Gastrocnemius medialis (tissue), 4 donors: ENCODE results near the gene P2RY2. TPM values are rescaled to one million over a fixed set of nuclear protein-coding genes. Genes with fewer than 3 reads are reported as not detected.

Experiments
- ATAC-seq, 2 donors: fragments of 150-250 bp; one replicate each; pipeline ENCODE4 v1.9.1; 2016
- DNase-seq, 2 donors: peaks; one replicate each; pipeline ENCODE4 v3.0.0-alpha.2; 2019
- H3K27ac ChIP-seq, 4 donors: fragments of 200-600 bp; sonication (generic); 1 replicate in 1 of 4; 2 replicates in 3 of 4; pipeline ENCODE4 v1.5.1; 2016 to 2018; ENCODE audit warnings: mild to moderate bottlenecking in 2 of 4, moderate library complexity in 1 of 4
- H3K27me3 ChIP-seq, 3 donors: fragments of 200-600 bp; sonication (generic) in 2 of 3; 1 replicate in 1 of 3; 2 replicates in 2 of 3; pipeline versions ENCODE4 v1.5.1 to v1.6.0; 2016 to 2019; ENCODE audit warnings: mild to moderate bottlenecking in 1 of 3, moderate library complexity in 1 of 3
- H3K36me3 ChIP-seq, 2 donors: fragments of 200-600 bp; sonication (generic) in 1 of 2; one replicate each; pipeline ENCODE4 v1.5.1; 2017 to 2018
- H3K4me1 ChIP-seq, 2 donors: fragments of 200-600 bp; sonication (generic) in 1 of 2; one replicate each; pipeline ENCODE4 v1.5.1; 2016 to 2017; ENCODE audit warnings: mild to moderate bottlenecking in 2 of 2
- H3K4me3 ChIP-seq, 4 donors: fragments of 200-600 bp; sonication (generic) in 3 of 4; 1 replicate in 1 of 4; 2 replicates in 3 of 4; pipeline ENCODE4 v1.5.1; 2016 to 2019; ENCODE audit warnings: mild to moderate bottlenecking in 2 of 4
- H3K9me3 ChIP-seq, 3 donors: fragments of 200-600 bp; sonication (generic) in 2 of 3; 1 replicate in 1 of 3; 2 replicates in 2 of 3; pipeline ENCODE4 v1.5.1; 2016 to 2019
- CTCF ChIP-seq, 5 experiments: fragments of 450-650 bp in 3 of 5; fragments of 200-600 bp in 2 of 5; sonication (generic) in 2 of 5; IDR thresholded peaks in 4 of 5; conservative IDR thresholded peaks in 1 of 5; 1 replicate in 4 of 5; 2 replicates in 1 of 5; pipeline ENCODE4 v1.5.1; 2016 to 2019; ENCODE audit warnings: antibody characterized with exemption in 5 of 5, mild to moderate bottlenecking in 3 of 5, moderate library complexity in 3 of 5
- POLR2A ChIP-seq, 2 donors: fragments of 450-650 bp; IDR thresholded peaks; one replicate each; pipeline ENCODE4 v1.6.1; 2017; ENCODE audit warnings: antibody characterized with exemption in 2 of 2, mild to moderate bottlenecking in 2 of 2, moderate library complexity in 2 of 2
- in situ Hi-C, 4 donors: fragments of 200-750 bp; cut with MboI; loops; one replicate each; pipeline versions ENCODE4 v1.15.0 to v1.8.0; 2017; ENCODE audit warnings: low sequenced_read_pairs in 4 of 4
- intact Hi-C: fragments of 100-400 bp; cut with DNase I; formaldehyde crosslinking; loops from one replicate; pipeline ENCODE4 v1.15.1; 2023; ENCODE audit warnings: low total_unique reads
- total RNA-seq, 4 donors: library from RNA; depleted of rRNA; stranded (reverse); fragments of >200 nt; gene quantifications; one replicate each; pipeline versions ENCODE4 v1.1.0 to v1.2.3, GENCODE V29; 2016

P2RY2 gene
- total RNA-seq, 4 donors from 2014 or later = 21.8 to 52.6 (median 44.5) TPM

GRCh38 chr11:73186294-73186850 is 31.7 kb upstream of the P2RY2 start:
- Histone ChIP-seq H3K9me3 (no peaks in the 10 kb centered on the region), H3K4me1 (peaks cover 35 to 47% of the 10 kb centered on the region in 2 donors), H3K27me3 (no peaks in the 10 kb centered on the region), H3K27ac (peak overlapping the region; percentile 53 to 79 (median 70)), H3K36me3 (no peaks in the 10 kb centered on the region), H3K4me3 (no peak overlapping the region)
- intact Hi-C loops = loop anchor here (5.0 kb wide), 1 partner anchor 146 kb away; no protein-coding TSS in a partner anchor
- in situ Hi-C loops = loop anchor here (5.0 to 25.0 kb wide), 5 partner anchors 56 to 474 kb away; no protein-coding TSS in a partner anchor
- ATAC-seq (peak; percentile 8 to 18), DNase-seq (no peak)
- no peak for TF ChIP-seq CTCF (IDR thresholded peaks at IDR 0.05 in 4 of 5, conservative IDR thresholded peaks at IDR 0.05 in 1 of 5)

- no peaks in the 10 kb centered on the region for H3K9me3 ChIP-seq
- no peaks in the 10 kb centered on the region for H3K27me3 ChIP-seq
- intact Hi-C loops = loop anchor here (5.0 kb wide), 1 partner anchor 145 kb away; no protein-coding TSS in a partner anchor
- H3K27ac ChIP-seq = peak overlapping the region in 3 of 4 donors; percentile 70 to 79 (median 70)
- ATAC-seq (no peak), DNase-seq (no peak)
- peaks cover 35 to 47% of the 10 kb centered on the region in 2 donors for H3K4me1 ChIP-seq
- H3K36me3 ChIP-seq = no peaks in the 10 kb centered on the region
- in situ Hi-C loops = loop anchor here (5.0 to 25.0 kb wide), 5 partner anchors 55 to 475 kb away; no protein-coding TSS in a partner anchor
- H3K4me3 ChIP-seq = no peak overlapping the region
- TF ChIP-seq CTCF (IDR thresholded peaks at IDR 0.05 in 4 of 5, conservative IDR thresholded peaks at IDR 0.05 in 1 of 5) (no peak), POLR2A (IDR thresholded peaks at IDR 0.05) (no peak)
These were observed 31.2 kb upstream of the P2RY2 start for GRCh38 chr11:73186886-73187285.

- H3K27me3 ChIP-seq = no peaks in the 10 kb centered on the region
- intact Hi-C loops (loop anchor here (5.0 kb wide), 1 partner anchor 144 kb away; no protein-coding TSS in a partner anchor), in situ Hi-C loops (loop anchor here (5.0 to 25.0 kb wide), 5 partner anchors 54 to 476 kb away; no protein-coding TSS in a partner anchor)
- TF ChIP-seq CTCF (IDR thresholded peaks at IDR 0.05 in 4 of 5, conservative IDR thresholded peaks at IDR 0.05 in 1 of 5) (no peak), POLR2A (IDR thresholded peaks at IDR 0.05) (no peak)
- H3K9me3 ChIP-seq = no peaks in the 10 kb centered on the region
- H3K4me3 ChIP-seq = no peak overlapping the region
- ATAC-seq (peak in 1 of 2 donors; percentile 24), DNase-seq (no peak)
- no peaks in the 10 kb centered on the region for H3K36me3 ChIP-seq
- peaks cover 35 to 47% of the 10 kb centered on the region in 2 donors for H3K4me1 ChIP-seq
- peak overlapping the region; percentile 70 to 79 (median 73) for H3K27ac ChIP-seq
These were observed 30.2 kb upstream of the P2RY2 start for GRCh38 chr11:73187854-73188253.

- intact Hi-C loops (loop anchor here (5.0 kb wide), 1 partner anchor 144 kb away; no protein-coding TSS in a partner anchor), in situ Hi-C loops (loop anchor here (5.0 to 25.0 kb wide), 5 partner anchors 54 to 476 kb away; no protein-coding TSS in a partner anchor)
- no peak overlapping the region for H3K4me3 ChIP-seq
- H3K27me3 ChIP-seq = no peaks in the 10 kb centered on the region
- peaks cover 35 to 47% of the 10 kb centered on the region in 2 donors for H3K4me1 ChIP-seq
- no peak for TF ChIP-seq CTCF (IDR thresholded peaks at IDR 0.05 in 4 of 5, conservative IDR thresholded peaks at IDR 0.05 in 1 of 5)
- TF ChIP-seq POLR2A (IDR thresholded peaks at IDR 0.05) = no peak
- peak; percentile 19 to 73 for ATAC-seq
- H3K36me3 ChIP-seq = no peaks in the 10 kb centered on the region
- H3K27ac ChIP-seq = peak overlapping the region; percentile 70 to 79 (median 73)
- H3K9me3 ChIP-seq = no peaks in the 10 kb centered on the region
- DNase-seq = peak; percentile 38 to 94
These were observed 29.8 kb upstream of the P2RY2 start for GRCh38 chr11:73188301-73188700.
